Measurements from ENCODE around the gene NTF3.

Gene NTF3

DNA sequence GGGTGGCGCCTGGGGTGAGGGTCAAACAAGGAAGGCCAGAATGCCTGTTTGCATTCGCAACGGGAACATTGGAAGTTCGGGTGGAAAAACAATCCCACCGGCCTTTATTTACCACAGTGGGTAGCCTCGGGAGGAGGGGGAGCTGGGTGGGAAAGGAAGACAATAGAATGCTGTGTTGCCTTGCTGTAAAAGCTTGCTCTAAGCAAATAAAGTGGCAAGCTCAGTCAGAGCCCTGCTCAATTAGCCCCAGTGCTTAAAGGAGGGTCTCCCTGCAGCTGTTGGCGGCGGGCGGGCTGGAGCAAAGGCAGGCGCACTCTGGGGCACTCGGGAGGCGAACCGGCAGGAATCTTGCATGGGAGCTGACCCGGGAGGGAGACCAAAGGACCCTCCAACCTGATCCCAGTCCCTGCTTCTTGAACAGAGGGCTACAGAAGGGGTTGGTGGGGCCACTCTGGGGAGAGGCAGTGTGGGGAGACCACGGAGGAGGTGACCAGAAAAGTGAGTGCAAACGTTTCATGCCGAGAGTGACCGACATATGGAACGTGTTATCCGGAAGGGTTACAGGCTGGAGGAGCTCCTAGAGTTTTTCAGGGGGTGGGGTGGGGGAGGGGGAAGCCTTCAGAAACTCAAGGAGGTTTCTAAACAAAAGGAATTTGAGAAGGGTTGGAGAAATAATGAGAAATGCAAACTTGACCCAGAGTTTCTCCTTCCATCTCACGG, 48.5 kb downstream of the NTF3 start:
- H3K4me3 ChIP-seq (ENCODE audit: low read depth, low read length): peak overlapping the region; percentile 41
- TF ChIP-seq, protein P1, sequence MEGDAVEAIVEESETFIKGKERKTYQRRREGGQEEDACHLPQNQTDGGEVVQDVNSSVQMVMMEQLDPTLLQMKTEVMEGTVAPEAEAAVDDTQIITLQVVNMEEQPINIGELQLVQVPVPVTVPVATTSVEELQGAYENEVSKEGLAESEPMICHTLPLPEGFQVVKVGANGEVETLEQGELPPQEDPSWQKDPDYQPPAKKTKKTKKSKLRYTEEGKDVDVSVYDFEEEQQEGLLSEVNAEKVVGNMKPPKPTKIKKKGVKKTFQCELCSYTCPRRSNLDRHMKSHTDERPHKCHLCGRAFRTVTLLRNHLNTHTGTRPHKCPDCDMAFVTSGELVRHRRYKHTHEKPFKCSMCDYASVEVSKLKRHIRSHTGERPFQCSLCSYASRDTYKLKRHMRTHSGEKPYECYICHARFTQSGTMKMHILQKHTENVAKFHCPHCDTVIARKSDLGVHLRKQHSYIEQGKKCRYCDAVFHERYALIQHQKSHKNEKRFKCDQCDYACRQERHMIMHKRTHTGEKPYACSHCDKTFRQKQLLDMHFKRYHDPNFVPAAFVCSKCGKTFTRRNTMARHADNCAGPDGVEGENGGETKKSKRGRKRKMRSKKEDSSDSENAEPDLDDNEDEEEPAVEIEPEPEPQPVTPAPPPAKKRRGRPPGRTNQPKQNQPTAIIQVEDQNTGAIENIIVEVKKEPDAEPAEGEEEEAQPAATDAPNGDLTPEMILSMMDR (IDR thresholded peaks at IDR 0.05; ENCODE audit: low read depth, low read length): no peak

DNA sequence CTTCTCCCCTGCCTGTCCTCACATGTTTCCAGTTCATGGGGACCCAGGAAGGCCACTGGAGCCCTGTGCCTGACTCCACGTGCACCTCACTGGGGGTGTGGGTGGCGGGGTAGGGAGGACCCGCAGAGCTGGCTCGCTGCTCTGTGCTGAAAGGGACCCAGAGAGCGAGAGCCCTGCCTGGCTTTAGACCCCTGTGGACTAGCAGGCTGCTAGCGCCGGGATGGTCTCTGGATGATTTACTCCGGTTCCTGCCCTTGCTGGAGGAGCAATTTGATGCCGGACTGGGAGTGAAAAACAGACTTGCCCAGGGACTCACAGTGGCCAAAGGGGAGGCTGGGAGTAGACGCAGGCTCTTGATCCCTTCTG, 49.0 kb downstream of the NTF3 start:
- TF ChIP-seq, protein P1 (IDR thresholded peaks at IDR 0.05; ENCODE audit: low read depth, low read length): no peak
- peak overlapping the region; percentile 41 for H3K4me3 ChIP-seq (ENCODE audit: low read depth, low read length)

DNA sequence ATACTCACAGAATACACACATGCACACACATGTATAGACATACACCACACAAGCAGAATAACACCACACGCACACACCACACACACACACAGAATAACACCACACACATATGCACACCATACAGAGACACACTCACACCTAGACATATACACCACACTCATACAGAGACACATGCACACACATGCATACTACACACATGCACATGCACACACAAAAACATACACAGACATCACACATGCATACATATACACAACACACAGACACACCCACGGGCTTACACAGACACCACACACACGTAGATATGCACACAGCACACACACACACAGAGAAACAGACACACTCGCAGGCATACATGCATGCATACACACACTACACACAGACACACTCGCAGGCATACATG, 49.7 kb downstream of the NTF3 start:
- H3K4me3 ChIP-seq (ENCODE audit: low read depth, low read length): no peak overlapping the region
- TF ChIP-seq, protein P1 (IDR thresholded peaks at IDR 0.05; ENCODE audit: low read depth, low read length): no peak

DNA sequence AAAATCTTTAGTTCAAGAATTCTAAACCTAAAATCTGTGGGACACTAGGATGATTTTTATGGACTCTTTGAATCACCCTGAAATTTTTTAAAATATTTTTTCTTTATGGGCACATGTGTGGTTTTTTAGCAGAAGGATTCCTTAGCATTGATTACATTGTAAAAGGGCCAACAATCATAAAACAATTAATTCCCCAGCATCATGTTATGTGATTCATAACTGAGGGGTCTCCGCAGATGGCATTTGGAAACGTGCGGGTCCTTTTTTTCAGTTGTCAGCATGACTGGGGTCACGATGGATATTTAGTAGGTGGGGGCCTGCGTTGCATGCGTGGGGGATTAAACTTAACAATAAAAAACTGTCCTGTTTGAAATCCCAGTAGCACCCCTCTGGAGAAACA, 52.5 kb downstream of the NTF3 start:
- TF ChIP-seq, protein P1 (IDR thresholded peaks at IDR 0.05; ENCODE audit: low read depth, low read length): no peak

DNA sequence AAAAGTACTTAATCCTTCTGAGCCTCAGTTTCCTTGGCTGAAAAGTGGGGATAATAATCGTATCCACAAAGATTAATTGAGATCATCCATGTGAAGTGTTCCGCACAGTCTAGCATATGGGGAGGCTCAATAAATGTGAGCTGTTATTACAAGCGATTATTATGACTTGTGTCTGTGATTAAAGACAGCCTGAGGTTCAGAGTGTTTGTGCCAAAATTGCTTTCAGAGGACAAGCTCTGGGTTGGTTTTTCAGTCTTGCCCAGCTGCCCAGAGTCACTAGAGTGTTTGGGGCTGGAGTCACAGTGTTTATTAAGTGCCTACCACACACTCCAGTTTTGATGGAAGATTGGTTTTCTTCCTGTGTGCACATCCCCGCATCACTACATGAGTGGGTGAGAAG, 53.5 kb downstream of the NTF3 start:
- TF ChIP-seq, protein P1 (IDR thresholded peaks at IDR 0.05; ENCODE audit: low read depth, low read length): no peak
- H3K4me3 ChIP-seq (ENCODE audit: low read depth, low read length): no peak overlapping the region

More for the DNA sequence above, 52.5 kb downstream of the NTF3 start:
- no peak overlapping the region for H3K4me3 ChIP-seq (ENCODE audit: low read depth, low read length)

DNA sequence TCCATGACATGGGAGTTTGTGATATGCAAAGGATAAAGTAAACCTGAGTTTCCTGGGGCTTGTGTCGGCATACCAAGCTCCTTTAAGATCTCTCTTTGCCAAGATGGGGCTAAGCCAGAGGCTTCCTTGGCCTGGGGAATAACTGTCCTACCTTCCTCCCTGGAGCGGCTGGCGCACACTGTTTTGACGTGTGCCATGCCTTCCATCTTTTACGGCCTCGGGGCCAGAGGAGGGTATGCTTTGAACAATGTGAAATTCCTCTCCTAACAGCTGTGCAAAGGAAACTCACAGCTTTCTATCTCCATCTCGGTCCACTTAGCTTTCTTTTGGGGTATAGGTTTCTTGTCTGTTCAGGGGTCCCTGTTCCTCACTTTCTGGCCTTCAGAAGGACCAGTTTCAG, 55.2 kb downstream of the NTF3 start:
- H3K4me3 ChIP-seq (ENCODE audit: low read depth, low read length): no peak overlapping the region
- TF ChIP-seq, protein P1 (IDR thresholded peaks at IDR 0.05; ENCODE audit: low read depth, low read length): no peak

DNA sequence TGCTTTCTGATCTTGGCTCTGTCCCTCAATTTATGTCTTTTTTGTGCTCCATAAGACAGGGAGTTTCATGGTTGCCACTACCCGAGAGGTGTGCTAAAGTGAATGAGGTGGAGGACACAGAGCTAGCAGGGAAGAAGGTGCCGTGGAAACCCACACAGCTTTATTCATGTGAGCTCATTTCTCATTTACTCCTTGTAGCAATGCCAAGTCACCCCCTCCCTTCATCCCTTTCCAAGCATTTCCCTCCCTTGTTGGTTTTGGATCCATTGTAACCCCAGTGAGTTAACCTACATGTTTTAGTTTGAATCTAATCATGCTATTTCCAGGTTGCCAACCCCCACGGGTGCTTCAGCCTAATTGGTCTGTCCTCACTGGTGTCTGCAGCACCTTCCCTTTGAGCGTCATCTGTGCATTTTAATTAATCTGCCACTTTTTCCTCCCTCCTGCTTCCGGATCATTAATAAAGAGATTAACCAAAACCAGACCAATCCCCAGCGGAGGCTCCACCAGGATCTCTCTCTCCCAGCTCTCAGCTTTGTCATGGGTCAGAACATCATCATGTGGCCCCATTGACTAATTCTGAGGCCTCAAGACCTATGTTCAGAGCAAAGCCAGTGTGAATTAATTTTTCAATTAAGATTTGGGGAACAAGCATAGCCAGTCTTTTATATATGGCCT, 56.2 kb downstream of the NTF3 start:
- no peak overlapping the region for H3K4me3 ChIP-seq (ENCODE audit: low read depth, low read length)
- TF ChIP-seq, protein P1 (IDR thresholded peaks at IDR 0.05; ENCODE audit: low read depth, low read length): no peak

All from WI38 (cell line).